SK-N-MC (cell line): ENCODE measurements around the gene METTL17.

ENCODE experiments used
- EZH2 ChIP-seq: fragments of 200-600 bp; sonication (generic); IDR thresholded peaks from one replicate; pipeline ENCODE4 v1.6.1; 2017; ENCODE audit warnings: antibody characterized with exemption
- POLR2AphosphoS5 ChIP-seq: IDR thresholded peaks from 2 replicates; pipeline ENCODE4 v1.6.1; 2012; ENCODE audit warnings: mild to moderate bottlenecking, low read depth, low read length, borderline replicate concordance

GRCh38 chr14:20997564-20997963 is 7.8 kb downstream of the METTL17 start:
- TF ChIP-seq EZH2: no peak
- no peak for TF ChIP-seq POLR2AphosphoS5
